Urothelium cell line (cell line): Measurements from ENCODE around the gene ZNF784.

Source experiments
- DNase-seq: peaks from one replicate; pipeline ENCODE4 v3.0.0; 2011; ENCODE audit warnings: low spot score, mixed read lengths
- FAIRE-seq: peaks from 2 replicates; lab custom pipeline; 2011; peaks lifted over from hg19 to GRCh38; lab: Jason Lieb, UNC

The ZNF784 gene

GRCh38 chr19:55605637-55606470 lies 18.5 kb downstream of the ZNF784 start, which contains the start of gene ZNF865:
Gene ZNF865, plus strand, starts transcription at chr19:55605647. Its CDS starts 7,972 bp downstream, at chr19:55613619.
- peak; percentile 81 for FAIRE-seq

DNA sequence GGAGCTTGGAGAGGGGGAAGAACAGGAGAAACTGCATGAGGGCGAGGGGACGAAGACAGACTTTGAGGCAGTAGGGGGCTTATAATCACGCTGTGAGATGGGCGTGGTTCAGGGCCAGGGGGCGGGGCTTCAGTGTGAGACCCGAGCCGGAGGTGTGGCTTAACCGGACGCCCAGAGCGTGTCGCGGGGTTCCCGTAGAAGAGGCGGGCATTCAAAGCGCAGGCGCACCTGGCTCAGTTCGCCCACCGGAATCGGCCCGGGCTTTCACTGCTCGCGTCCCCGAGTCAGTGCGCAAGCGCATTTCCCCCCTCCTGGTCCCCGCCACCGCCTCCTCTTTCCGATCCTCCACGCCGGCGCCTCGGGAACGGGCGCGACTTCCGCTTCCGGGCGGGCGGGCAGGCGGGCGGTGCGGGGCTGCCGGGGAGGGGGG lies 19.1 kb downstream of the ZNF784 start:
- DNase-seq (peak; percentile 94), FAIRE-seq (no peak)

More at GRCh38 chr19:55605637-55606470, 18.5 kb downstream of the ZNF784 start, which contains the start of gene ZNF865:
- DNase-seq = peak; percentile 77

GRCh38 chr19:55603581-55604292 lies 20.6 kb downstream of the ZNF784 start:
- FAIRE-seq (no peak), DNase-seq (no peak)

- DNase-seq = no peak
- no peak for FAIRE-seq
Measured at GRCh38 chr19:55603115-55603514, 21.3 kb downstream of the ZNF784 start.

GRCh38 chr19:55602104-55603001 lies 22.0 kb downstream of the ZNF784 start:
- no peak for FAIRE-seq

DNA sequence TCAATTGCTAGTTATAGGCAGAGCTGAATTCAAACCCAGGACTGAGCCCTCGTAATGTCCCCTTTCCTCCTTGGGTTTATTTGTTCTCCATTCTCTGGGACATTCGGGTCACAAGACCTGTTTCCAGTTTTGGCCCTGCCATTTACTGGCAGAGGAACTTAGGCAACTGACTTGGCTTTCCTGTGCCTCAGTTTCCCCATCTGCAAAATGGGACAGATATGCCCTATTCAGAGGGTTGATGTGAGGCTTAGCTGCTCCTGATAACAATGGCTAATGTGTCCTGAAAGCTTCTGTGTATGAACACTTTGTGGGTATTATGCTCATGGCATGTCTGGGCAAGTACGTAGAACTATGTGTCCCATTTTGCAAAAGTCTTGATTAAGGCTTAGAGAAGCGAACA lies 23.3 kb downstream of the ZNF784 start:
- DNase-seq = no peak
- no peak for FAIRE-seq

More at GRCh38 chr19:55602104-55603001, 22.0 kb downstream of the ZNF784 start:
- DNase-seq = no peak

DNA sequence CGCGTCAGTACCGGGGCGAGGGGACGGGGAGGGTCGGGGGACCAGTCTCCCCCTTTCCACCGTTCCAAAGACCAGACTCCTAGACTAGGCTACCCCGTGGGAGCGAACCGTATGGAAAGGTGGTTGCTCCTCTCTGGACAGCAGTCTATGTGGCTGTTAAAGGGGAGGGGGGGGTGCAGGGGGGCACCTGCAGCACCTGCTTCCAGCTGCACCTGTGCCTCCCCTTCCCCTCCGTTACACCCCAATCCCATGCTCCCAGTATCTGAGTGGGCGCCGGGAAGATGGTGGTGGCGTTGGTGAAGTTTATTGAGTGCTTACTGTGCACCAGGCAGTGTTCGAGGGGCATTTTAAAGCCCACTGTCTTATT lies 23.7 kb downstream of the ZNF784 start:
- DNase-seq (no peak), FAIRE-seq (no peak)

GRCh38 chr19:55599842-55600661 lies 24.3 kb downstream of the ZNF784 start, which contains the start of gene ZNF524:
Gene ZNF524, plus strand, starts transcription at chr19:55600288. Its CDS starts 1,825 bp downstream, at chr19:55602113.
- DNase-seq (peak; percentile 88), FAIRE-seq (peak; percentile 37)

GRCh38 chr19:55599468-55599841 lies 24.9 kb downstream of the ZNF784 start, which contains the start of gene FIZ1:
Gene FIZ1, minus strand, starts transcription at chr19:55599517. Its CDS starts 1,652 bp downstream, at chr19:55597865.
- no peak for FAIRE-seq
- peak; percentile 90 for DNase-seq

- FAIRE-seq = no peak
- DNase-seq = peak; percentile 85
Measured at GRCh38 chr19:55598719-55599467, 25.5 kb downstream of the ZNF784 start.

- DNase-seq (no peak), FAIRE-seq (no peak)
Measured at GRCh38 chr19:55598034-55598433, 26.3 kb downstream of the ZNF784 start.

DNA sequence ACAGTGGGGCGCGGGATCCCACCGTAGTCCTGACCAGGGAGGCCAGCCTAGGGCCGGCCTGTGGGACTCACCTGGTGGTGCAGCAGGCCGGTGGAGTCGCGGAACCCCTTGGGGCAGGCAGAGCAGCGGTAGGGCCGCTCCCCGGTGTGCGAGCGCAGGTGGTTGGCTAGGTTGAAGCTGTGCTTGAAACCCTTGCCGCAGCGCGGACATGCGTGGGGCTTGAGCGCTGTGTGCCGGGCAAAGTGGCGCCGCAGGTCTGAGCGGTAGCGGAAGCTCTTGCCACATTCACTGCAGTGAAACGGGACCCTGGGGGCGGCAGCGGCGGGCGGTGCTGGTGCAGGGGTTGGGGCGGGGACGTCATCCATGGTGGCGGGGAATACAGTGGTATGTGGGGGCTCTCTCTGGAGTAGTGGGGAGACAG lies 26.9 kb downstream of the ZNF784 start:
- DNase-seq (no peak), FAIRE-seq (no peak)

GRCh38 chr19:55596304-55596703 lies 28.1 kb downstream of the ZNF784 start:
- FAIRE-seq (no peak), DNase-seq (no peak)

GRCh38 chr19:55594996-55595545 lies 29.3 kb downstream of the ZNF784 start:
- DNase-seq = no peak
- no peak for FAIRE-seq

DNA sequence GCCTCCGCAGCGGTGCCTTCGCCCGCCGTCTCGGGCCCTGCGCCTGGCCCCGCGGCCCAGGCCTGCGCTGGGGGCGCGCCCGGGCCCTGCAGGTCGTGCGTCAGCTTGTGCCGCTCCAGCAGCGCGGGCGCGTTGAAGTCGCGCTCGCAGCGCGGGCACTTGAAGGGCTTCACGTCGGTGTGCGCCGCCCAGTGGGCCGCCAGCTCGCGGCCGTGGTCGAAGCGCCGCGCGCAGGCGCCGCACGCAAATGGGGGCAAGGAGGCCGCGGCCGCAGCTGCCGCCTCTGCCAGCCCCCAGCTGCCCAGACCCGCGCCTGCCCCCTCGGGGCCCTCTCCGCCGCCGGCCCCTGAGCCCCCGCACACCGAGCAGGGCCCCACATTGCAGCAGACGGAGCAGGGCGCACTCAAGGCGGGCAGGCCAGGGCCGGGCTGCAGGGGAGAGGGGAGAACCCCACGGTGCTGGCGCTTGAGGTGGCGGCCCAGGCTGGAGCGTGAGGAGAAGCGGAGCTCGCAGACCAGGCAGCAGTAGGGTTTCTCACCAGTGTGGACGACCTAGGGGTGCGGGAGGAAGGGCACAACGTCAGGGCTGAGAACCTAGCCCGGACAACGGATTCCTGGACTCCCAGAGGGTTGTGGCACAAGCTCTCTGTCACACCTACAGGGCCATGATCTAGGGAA lies 31.1 kb downstream of the ZNF784 start:
- no peak for DNase-seq
- no peak for FAIRE-seq

GRCh38 chr19:55592391-55593090 lies 31.8 kb downstream of the ZNF784 start:
- no peak for FAIRE-seq

GRCh38 chr19:55591555-55591954 lies 32.8 kb downstream of the ZNF784 start:
- DNase-seq (no peak), FAIRE-seq (no peak)

More at GRCh38 chr19:55592391-55593090, 31.8 kb downstream of the ZNF784 start:
- DNase-seq = no peak
